ENCODE data around the gene MTTP.

DNA sequence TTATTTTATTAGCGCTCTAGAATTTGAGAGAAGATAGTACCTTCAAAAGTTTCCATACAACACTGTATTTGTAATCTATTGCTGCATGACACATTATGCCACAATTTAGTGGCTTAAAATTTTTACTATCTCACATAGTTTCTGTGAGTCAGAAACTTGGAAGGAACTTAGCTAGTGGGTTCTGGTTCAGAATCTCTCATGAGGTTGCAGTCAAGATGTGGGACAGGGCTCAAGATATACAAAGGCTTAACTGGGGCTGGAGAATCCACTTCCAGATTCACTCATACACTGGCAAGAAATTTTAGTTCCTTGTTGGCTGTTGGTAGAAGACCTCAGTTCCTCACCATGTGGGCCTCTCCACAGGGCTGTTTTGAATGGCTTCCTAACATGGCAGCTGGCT, 94.5 kb downstream of the MTTP start:
- TF ChIP-seq CTCF (IDR thresholded peaks at IDR 0.05) (no peak), POLR2A (IDR thresholded peaks at IDR 0.05) (no peak)

Measured in thyroid gland (tissue), 4 donors.